Measurements from ENCODE around the gene POLDIP3. TPM values are rescaled to one million over a fixed set of nuclear protein-coding genes. Genes with fewer than 3 reads are reported as not detected.
"Not testable (repeated sequence)": the region's sequence is repeated elsewhere in the genome, so short reads cannot be mapped to it uniquely, and the experiment has no call there.

Gene POLDIP3
- total RNA-seq, 4 donors from 2014 or later: 25.9 to 73.3 (median 39.2) TPM

DNA sequence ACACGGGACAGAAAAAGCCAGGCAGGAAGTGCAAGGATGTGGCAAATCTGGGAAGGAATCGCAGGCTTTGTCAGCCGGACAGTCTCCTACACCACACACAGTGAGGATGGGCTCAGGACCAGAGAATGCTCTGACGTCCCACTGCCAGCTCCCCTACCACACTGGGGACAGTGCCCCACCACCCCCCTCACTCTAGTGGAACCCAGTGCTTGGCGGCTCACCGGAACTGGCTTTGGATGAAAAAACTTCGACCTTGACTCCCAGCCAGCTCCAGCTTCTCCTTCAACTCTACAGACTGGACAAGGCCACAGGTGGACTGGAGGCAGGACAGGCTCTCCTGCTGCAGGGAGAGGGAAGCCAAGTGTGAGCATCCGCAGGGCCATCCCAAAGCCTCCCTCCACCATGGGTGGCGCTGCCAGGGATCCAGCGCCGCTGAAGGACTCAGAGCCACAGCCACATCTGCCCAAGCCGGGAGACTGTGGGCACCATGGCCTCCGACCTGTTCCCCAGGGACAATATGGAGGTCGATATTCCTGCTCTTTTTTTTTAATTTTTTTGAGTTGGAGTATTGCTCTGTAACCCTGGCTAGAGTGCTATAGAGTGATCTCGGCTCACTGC, 37.0 kb downstream of the POLDIP3 start:
- DNase-seq: no peak
- H3K27ac ChIP-seq: no peak overlapping the region
- TF ChIP-seq, protein P1, sequence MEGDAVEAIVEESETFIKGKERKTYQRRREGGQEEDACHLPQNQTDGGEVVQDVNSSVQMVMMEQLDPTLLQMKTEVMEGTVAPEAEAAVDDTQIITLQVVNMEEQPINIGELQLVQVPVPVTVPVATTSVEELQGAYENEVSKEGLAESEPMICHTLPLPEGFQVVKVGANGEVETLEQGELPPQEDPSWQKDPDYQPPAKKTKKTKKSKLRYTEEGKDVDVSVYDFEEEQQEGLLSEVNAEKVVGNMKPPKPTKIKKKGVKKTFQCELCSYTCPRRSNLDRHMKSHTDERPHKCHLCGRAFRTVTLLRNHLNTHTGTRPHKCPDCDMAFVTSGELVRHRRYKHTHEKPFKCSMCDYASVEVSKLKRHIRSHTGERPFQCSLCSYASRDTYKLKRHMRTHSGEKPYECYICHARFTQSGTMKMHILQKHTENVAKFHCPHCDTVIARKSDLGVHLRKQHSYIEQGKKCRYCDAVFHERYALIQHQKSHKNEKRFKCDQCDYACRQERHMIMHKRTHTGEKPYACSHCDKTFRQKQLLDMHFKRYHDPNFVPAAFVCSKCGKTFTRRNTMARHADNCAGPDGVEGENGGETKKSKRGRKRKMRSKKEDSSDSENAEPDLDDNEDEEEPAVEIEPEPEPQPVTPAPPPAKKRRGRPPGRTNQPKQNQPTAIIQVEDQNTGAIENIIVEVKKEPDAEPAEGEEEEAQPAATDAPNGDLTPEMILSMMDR (IDR thresholded peaks at IDR 0.05): no peak
- TF ChIP-seq POLR2A (IDR thresholded peaks at IDR 0.05): no peak
- intact Hi-C loops (cut with DNase I; ENCODE audit: low total_unique reads): no loop called here
- H3K4me1 ChIP-seq: no peaks in the 10 kb centered on the region
- no peaks in the 10 kb centered on the region for H3K9me3 ChIP-seq
- no peak overlapping the region for H3K4me3 ChIP-seq
- H3K36me3 ChIP-seq: no peaks in the 10 kb centered on the region
- H3K27me3 ChIP-seq: no peaks in the 10 kb centered on the region

DNA sequence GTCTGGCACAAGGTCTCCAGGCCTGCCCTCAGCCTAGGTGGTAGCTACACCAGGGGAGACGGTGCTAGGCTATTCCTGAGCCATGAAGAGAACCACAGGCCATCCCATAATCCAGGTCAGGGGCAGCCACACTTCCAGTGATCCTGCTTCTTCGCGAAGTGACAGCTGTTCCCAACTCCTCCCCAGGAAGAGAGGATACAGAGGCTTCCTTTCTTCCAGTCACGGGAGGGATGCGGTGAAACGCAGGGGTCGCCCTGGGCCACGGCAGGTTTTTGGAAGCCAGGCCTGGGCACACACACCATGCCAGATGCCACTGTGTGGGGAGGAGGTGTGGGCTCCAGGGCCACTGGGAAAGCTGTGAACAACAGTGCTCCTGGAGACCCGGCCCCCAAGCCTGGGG, 37.5 kb downstream of the POLDIP3 start:
- DNase-seq; H3K36me3 ChIP-seq; H3K4me3 ChIP-seq; H3K27me3 ChIP-seq; H3K27ac ChIP-seq; H3K9me3 ChIP-seq; H3K4me1 ChIP-seq; intact Hi-C loops (cut with DNase I; ENCODE audit: low total_unique reads): not testable (repeated sequence)

DNA sequence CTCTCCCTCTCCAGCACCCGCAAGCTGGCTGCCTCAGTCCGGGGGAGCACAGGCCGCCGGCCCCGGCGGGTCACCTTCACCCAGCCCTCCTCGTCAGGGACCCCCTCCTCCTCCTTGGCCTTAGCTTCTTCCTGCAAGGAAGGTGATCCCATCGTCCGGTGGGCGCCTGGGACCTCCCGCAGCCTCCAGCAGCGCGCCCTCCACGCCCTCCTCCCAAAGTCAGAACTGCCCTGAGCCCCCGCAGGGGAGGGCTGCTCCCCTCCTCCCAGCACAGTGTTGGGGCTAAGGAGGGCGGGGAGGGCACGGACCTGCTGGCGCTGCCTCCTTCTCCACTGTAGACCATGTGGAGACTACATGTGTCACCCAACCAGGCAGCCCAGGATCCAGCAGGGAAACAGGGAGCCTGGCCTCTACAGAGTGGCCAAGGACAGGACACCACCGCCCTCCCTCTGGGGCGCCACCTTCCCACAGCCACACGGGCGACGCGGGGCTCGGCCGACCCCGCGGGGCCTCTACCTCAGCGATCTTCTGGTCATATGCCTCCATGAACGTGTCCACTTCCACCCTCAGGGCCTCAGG, 38.6 kb downstream of the POLDIP3 start:
- H3K36me3 ChIP-seq; H3K4me3 ChIP-seq; DNase-seq; H3K27me3 ChIP-seq; intact Hi-C loops (cut with DNase I; ENCODE audit: low total_unique reads); H3K4me1 ChIP-seq; H3K9me3 ChIP-seq; H3K27ac ChIP-seq: not testable (repeated sequence)

DNA sequence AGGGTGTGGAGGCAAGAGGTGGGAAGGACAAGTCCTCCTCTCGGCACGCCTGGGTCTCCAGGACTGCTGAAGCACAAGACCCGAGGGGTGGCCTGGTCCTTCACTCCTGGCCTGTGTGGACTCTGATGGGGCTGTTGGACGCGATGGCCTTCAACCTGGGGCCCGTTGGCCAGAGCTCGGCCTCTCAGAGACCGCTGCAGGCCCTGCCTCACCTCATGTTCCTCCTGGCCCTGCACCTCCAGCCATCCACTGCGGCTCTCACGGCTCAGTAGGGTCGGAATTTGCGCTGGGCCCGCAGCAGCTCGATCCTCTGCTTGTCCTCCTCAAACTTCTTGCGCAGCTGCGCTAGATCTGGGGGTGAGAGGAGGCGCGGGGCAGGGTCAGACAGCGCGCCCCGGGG, 40.2 kb downstream of the POLDIP3 start:
- intact Hi-C loops (cut with DNase I; ENCODE audit: low total_unique reads); H3K9me3 ChIP-seq; H3K36me3 ChIP-seq; H3K4me3 ChIP-seq; H3K4me1 ChIP-seq; H3K27ac ChIP-seq; DNase-seq; H3K27me3 ChIP-seq: not testable (repeated sequence)

DNA sequence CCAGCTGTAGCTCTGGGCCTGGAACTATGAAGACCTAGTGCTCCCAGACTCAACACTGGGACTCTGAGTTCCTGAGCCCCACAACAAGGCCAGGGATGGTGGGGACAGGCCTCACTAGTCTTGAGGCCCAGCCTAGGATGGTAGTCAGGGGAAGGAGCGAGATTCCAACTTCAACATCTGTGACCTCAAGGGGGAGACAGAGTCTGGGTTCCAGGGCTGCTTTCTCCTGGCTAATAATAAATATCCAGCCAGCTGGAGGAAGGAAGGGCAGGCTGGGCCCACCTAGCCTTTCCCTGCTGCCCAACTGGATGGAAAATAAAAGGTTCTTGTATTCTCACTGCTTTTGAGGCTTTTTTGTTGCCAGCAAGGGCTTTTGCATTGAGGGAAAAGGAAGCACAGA, 40.6 kb downstream of the POLDIP3 start:
- H3K9me3 ChIP-seq; DNase-seq; H3K4me1 ChIP-seq; H3K36me3 ChIP-seq; H3K27me3 ChIP-seq; intact Hi-C loops (cut with DNase I; ENCODE audit: low total_unique reads); H3K27ac ChIP-seq; H3K4me3 ChIP-seq: not testable (repeated sequence)

DNA sequence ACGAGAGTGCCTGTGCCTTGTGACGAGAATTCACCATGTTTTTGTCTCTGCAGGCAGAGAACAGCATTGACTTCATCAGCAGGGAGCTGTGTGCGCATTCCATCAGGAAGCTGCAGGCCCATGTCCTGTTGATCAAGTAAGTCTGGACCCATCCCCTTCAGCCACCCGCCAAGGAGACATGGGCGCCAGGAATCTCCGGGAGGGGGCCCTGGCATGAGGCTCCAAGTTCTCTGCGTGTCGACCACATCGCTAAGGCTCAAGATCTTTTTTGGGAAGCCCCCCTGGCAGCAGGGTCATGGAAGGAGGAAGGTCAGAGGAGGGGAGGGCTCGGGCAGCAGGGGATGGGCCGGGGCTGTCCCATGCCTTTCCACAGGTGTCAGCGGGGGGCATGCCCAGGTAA, 43.6 kb downstream of the POLDIP3 start:
- intact Hi-C loops (cut with DNase I; ENCODE audit: low total_unique reads); H3K27ac ChIP-seq; DNase-seq; H3K36me3 ChIP-seq; H3K27me3 ChIP-seq; H3K4me3 ChIP-seq; H3K4me1 ChIP-seq; H3K9me3 ChIP-seq: not testable (repeated sequence)

DNA sequence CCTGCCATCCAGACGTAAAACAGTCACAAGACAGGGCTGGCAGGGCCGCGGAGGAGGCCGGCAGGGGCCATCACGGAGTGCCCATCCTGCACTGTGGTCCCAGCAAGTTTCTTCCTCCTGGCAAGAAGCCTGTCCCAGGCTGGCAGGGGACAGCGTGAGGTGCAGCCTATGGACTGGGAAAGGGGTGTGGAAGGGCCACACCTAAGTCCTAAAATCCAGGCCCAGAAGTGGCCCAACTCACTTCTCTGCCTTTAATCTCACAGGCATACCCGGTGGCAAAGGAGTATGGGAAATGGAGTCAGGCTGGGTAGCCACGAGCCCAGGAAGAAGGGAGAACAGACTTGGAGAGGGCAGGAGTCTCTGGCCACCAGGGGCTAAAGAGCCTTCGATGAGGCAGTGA, 44.1 kb downstream of the POLDIP3 start:
- not testable (repeated sequence) for H3K36me3 ChIP-seq

DNA sequence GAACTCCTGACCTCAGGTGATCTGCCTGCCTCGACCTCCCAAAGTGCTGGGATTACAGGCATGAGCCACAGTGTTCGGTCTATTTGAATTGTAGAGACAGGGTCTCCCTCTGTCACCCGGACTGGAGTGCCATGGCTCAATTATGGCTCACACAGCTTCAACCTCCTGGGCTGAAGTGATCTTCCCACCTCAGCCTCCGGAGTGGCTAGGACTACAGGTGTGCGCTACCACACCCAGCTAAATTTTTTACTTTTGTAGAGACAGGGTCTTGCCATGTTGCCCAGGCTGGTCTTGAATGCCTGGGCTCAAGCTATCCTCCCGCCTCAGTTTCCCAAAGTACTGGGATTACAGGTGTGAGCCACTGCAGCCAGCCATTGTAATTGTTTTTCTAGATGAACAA, 46.7 kb downstream of the POLDIP3 start:
- H3K36me3 ChIP-seq; H3K4me1 ChIP-seq; H3K27ac ChIP-seq; H3K27me3 ChIP-seq; H3K9me3 ChIP-seq; DNase-seq; H3K4me3 ChIP-seq; intact Hi-C loops (cut with DNase I; ENCODE audit: low total_unique reads): not testable (repeated sequence)

More for the DNA sequence above, 44.1 kb downstream of the POLDIP3 start:
- H3K4me3 ChIP-seq; H3K9me3 ChIP-seq; H3K4me1 ChIP-seq; H3K27ac ChIP-seq; DNase-seq; H3K27me3 ChIP-seq; intact Hi-C loops (cut with DNase I; ENCODE audit: low total_unique reads): not testable (repeated sequence)

DNA sequence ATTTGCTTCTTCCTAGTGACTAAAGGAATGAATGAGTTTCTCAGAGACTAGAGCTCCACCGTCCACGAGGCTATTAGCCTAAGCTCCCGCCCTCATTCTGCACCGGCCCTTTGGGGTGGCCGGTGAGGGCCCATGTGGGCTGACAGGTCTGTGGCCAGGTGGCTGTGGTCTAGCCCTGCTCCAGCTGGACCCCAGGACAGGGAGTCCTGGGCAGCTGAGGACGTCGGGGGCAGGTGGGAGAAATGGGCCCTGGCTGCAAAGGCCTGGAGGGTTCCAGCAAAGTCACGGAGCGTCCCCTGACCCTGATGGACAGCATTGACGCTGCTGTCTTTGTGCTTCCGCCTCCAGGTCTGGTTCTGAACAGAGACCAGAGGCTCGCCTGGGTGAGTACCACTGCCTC, 48.7 kb downstream of the POLDIP3 start:
- H3K4me3 ChIP-seq: no peak overlapping the region
- DNase-seq: no peak
- H3K27ac ChIP-seq: no peak overlapping the region
- intact Hi-C loops (cut with DNase I; ENCODE audit: low total_unique reads): no loop called here
- TF ChIP-seq, protein P1 (IDR thresholded peaks at IDR 0.05): no peak
- TF ChIP-seq POLR2A (IDR thresholded peaks at IDR 0.05): no peak
- H3K9me3 ChIP-seq: no peaks in the 10 kb centered on the region
- H3K36me3 ChIP-seq: no peaks in the 10 kb centered on the region
- no peaks in the 10 kb centered on the region for H3K4me1 ChIP-seq
- H3K27me3 ChIP-seq: no peaks in the 10 kb centered on the region
